LoVo (cell line): ENCODE measurements around the gene ZFYVE28.
"Not testable (repeated sequence)": the region's sequence is repeated elsewhere in the genome, so short reads cannot be mapped to it uniquely, and the experiment has no call there.

Experiments
- DNase-seq: peaks from one replicate; pipeline ENCODE4 v3.0.0-alpha.2; 2016; ENCODE audit warnings: low spot score

ZFYVE28 gene

DNA sequence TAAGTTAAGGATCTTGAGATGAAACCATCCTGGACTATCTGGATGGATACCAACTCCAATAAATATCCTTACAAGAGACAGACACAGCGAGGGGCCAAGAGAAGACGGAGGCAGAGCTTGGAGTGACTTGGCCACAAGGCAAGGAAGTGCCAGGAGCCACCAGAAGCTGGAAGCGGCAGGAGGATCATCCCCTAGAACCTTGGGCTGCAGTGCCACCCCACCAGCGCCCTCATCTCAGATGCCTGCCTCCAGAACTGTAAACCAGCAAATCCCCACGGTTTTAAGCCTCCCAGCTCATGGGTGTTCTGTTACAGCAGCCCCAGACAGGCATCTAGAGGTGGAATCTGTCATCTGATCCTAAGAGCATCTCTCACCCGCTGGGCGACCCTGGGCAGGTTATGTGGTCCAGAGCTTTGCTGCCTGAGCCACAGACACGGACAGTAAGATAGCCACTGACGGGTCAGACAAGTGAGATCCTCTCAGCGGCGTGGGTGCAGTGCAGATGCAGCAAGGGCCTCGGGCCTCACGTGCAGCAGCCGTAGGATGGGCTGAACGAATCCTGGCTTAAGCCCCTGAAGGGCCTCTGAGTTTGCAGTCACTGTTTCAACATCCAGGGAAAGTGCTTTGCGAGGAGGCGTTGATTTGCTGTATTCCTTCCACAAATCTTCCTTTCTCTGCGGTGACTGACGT, 131.4 kb downstream of the ZFYVE28 start:
- no peak for DNase-seq

DNA sequence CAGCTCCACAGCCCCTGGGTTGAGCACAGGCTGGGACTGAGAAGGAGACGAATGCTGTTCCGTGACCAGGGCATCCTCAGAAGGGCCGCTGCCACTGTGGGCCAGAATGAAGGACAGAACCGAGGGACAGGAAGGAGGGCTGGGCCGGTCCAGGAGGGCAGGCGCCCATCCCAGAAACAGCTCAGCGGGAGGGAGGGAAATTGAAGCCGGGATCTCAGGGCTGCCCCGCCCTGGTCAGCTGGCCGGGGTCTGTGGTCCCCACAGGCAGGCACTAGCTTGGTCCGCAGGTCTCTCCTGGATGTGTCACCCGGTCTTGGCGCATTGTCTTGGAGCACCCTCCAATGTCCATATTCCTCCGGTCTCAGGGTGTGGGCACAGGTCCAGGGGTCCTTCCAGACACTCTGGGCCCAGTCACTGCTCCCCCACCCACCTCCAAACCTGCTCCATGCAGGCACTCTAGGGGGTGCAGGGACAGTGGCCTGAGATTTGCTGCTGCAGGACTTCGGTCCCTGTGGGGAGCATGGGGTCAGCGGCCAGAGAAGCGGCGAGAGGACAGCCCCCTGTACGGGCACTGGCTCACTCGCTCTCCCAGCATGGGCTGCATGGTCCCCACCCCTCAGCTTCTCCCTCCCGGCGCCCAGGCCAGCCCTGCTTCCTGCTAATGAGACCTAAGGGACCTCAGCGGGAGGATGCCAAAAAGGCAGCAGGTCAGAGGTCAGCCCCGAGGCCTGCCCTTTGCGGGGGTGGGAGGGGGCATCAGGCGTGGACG, 132.6 kb downstream of the ZFYVE28 start:
- DNase-seq, result no peak

DNA sequence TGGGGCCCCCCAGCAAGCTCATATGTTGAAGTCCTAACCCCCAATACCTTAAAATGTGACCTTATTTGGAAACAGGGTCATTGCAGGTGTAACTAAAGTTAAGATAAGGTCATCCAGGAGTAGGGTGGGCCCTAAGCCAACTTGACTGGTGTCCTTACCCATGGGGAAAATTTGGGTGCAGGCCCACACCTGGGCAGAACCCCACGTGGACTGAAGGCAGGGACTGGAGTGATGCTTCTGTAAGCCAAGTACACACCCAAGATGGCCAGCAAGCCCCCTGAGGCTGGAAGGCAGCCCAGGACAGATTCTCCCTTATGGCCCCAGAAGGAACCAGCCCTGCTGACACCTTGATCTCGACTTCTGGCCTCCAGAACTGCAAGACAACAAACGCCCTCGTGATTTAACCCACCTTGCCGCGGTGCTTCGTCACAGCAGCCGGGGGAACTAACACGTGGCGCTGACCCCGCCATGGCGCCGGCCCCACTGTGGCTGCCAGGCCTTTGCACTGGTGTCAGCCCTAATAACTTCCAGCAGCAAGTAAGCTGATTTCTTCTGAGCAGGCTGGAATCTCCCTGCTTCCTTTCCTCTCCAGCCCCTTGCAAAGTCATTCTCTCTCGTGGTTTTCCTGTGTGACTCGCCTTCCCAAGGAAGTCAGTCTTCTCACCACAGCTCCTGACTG, 133.4 kb downstream of the ZFYVE28 start:
- no peak for DNase-seq

DNA sequence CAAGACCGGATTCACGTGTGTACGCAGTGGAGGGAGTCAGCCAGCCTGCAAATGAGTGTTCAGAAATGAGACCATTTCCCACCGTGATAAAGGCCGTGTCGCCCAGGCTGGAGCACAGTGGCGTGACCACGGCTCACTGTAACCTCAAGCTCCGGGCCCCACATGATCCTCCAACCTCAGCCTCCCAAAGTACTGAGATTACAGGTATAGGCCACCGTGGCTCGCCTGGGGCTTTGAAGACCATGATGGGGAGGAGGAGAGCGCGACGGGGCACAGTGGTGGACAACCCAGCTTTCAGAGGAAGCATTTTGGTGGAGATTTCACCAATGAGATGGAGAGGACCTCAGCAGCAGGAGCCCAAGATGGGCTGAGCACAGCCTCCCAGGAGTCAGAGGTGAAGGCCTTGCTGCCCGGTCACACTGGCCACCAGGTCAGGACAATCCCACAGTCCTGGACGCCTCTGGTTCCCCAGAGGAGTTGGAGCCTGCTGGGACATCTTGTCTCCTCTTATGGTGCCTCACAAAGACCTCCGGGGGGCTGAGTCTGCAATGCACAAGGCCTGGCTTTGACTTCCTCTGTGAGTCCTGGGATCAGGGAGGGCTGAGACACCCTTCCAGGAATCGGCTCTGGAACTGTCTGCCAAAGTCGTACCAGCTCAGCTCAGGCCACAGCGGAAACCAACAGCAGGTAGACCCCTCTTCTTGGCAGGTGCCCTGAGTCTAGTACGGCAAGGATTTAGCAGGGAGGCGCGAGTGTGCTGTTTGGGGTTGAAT, 134.1 kb downstream of the ZFYVE28 start:
- DNase-seq, result no peak

- no peak for DNase-seq
Measured at GRCh38 chr4:2283199-2283711, 135.2 kb downstream of the ZFYVE28 start.

GRCh38 chr4:2281575-2282343, 136.7 kb downstream of the ZFYVE28 start:
- no peak for DNase-seq

DNA sequence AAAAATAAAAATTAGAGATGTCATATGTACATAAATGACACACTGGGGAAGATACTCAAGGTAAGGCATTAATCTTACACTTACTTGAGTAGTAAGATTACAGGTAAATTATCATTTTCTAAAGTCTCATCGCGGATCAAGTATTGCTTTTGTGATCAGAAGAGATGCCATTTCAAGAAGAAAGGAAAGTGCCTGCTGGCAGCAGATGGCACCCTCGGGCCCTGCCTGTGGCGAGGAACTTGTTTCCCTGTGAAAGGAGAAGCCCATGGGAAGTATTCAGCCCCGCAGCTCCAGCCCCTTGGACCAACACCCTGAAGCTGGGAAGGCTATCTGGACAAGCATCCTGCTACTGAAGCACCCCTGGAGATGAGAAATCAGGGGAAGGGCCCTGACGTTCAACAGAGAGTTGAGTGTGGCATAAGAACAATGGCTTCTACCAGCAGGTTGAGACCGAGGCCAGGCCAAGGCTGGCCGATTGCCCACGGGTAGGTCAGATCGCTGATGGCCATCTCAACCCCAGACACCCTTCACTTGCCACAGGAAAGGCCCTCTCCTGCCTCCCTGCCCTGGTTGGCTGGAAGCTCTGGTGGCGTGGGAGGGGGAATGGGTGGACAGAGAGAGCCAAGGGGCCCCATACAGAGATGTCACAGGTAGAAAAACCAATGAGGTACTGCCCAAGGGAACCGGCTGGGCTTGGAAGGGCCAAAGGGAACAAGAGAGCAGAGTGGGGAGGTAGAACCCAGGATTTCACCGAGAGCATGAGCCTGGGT, 137.7 kb downstream of the ZFYVE28 start:
- DNase-seq, result no peak

GRCh38 chr4:2277956-2278355, 140.5 kb downstream of the ZFYVE28 start:
- no peak for DNase-seq

DNA sequence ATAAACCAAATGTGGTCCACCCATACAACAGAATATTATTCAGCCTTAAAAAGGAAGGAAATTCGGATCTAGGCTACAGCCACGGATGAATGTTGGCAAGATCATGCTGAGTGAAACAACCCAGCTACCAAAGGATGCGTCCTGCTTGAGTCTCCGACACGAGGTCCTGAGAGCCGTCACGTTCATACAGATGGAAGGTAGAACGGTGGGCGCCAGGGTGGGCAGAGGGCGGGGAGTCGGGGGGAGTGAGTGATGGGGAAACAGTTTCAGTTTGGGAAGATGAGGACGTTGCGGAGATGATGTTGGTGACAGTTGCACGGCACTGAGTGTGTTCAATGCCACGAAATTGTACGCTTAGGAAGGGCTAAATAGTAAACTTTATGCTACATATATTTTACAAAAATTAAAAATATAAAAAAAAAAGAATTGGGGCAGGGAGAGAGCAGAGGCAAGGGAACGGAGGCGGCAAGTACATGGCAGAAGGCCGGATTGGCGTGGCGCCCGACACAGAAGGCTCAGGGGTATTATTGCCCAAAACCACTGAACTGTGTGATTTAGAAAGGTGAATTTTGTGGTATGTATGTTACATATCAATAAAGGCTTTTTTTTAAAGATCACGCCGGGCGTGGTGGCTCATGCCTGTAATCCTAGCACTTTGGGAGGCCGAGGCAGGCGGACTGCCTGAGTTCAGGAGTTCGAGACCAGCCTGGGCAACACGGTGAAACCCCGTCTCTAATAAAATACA, 141.7 kb downstream of the ZFYVE28 start:
- DNase-seq, result no peak

DNA sequence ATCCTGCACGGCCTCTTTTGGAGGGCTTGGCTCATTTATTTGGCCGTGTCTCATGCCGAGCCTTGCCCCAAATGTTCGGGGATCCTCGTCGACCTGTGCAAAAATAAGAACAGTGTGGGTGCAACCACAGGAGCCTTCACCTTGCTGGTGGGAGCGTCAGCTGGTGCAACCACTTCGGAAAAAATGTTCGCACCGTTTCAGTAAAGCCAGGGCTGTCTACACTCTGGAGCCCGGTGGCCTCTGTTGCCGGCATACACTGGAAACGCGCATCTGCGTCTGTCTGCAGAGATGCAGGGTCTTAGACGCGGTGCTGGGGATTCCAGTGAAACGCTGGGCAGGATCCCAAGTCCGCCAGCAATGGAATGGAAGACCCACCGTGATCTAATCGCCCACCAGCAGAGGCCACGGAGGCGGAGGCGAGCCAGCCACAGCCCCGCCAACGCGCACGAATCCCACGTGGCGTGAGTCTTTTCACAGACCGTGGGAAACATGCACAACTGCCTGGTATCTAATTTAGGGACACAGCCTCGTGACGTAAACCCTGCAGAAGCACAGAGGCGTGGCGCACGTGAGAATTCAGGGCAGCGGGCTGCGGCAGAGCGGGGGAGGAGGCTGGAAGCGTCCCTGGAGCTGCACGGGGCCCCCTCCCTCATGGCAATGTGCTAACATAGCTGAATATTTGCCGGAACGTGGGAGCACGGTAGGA, 142.7 kb downstream of the ZFYVE28 start:
- DNase-seq, result no peak

GRCh38 chr4:2275044-2275397, 143.4 kb downstream of the ZFYVE28 start:
- not testable (repeated sequence) for DNase-seq

DNA sequence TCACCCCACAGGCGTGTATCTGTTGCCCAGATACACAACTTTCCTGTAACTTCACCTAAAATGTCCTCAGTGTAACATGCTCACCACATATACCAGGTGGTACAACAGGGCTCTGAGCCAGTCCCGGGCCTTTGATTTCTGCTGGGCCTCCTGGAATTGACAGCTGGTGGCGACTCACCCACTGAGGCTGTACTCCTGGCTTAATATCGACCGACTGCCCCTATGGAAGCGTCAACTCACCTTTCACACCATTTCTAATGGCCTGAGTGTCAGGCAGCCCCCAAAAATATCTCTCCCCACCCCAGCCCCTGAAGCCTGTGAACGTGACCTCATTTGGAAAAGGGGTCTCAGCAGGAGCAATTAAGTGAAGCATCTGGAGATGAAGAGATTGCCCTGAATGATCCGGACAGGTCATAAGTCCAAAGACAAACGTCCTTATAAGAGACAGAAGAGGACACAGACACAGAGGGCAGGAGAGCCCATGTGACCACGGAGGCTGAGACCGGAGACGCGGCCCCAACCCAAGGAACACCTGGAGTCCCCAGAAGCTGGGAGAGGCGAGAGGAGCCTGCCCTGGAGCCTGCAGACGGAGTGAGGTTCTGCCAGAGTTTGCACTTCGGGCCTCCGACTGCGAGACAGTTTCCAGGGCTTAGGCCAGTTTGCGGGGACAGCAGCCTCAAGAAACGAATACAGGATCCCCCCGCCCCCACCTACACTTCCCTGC, 144.0 kb downstream of the ZFYVE28 start:
- no peak for DNase-seq

DNA sequence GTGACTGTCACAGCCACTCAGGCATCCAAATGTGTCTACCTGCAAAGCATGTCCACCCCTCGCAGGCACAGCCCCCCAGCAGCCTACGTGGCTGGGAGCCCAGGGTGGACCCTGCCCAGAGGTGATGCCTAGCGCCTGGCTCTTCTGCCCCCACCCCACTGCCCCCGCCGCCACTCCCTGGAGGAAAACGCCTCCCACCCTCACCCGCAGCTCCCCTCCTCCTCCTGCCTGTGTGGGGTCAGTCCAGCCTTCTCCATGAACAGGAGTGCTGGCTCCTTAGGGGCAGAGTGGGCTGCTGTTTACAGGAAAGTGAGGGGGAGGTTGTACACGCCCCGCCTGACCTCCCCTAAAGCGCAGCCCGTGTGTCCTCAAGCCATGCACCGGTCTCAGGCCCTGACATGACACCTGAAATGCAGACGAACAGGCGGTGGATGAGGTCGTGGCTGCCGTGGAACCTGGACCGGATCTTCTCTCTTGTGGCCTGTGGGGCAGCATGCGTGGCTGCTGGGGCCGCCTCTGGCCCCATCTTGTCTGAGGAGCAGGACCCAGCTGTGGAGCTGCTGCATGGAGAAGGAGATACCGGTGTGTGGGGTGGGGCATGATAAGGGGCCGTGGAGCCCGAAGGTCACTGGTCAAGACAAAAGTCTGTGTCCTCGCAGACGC, 144.7 kb downstream of the ZFYVE28 start:
- DNase-seq, result no peak

DNA sequence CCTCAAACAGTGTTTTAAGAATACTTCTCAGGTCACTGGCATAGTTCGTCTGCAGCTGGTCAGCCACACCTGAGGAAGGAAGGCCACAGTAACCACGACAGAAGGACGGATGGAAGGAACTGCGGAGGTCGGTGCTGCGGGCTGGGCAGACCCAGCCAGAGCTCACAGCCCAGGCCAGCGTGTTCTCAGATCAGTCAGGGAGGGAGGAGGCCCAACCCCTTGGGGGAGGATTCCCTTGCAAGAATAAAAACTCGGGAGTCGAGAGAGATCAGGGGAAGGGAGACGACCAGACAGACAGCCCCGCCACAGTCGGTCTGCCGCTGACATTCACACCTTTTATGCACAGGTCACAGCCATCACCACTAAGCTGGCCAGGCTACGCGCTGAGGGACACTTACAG, 145.2 kb downstream of the ZFYVE28 start:
- no peak for DNase-seq

DNA sequence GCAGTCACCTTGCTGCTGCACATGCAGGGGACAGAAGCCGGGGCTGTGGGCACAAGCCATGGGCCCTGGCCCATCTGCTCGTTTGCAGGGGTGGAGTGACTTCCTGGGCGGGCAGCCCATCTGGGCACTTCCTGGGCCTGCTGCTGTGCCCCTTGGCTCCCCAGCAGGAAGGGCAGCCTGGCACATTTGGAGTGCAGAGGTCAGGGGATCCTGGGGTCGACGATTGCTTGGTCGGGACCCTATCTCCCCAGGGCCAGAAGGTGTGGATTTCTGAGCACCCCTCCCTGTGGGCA, 145.7 kb downstream of the ZFYVE28 start:
- DNase-seq, result no peak

- no peak for DNase-seq
Measured at GRCh38 chr4:2272026-2272827, 146.2 kb downstream of the ZFYVE28 start.

DNA sequence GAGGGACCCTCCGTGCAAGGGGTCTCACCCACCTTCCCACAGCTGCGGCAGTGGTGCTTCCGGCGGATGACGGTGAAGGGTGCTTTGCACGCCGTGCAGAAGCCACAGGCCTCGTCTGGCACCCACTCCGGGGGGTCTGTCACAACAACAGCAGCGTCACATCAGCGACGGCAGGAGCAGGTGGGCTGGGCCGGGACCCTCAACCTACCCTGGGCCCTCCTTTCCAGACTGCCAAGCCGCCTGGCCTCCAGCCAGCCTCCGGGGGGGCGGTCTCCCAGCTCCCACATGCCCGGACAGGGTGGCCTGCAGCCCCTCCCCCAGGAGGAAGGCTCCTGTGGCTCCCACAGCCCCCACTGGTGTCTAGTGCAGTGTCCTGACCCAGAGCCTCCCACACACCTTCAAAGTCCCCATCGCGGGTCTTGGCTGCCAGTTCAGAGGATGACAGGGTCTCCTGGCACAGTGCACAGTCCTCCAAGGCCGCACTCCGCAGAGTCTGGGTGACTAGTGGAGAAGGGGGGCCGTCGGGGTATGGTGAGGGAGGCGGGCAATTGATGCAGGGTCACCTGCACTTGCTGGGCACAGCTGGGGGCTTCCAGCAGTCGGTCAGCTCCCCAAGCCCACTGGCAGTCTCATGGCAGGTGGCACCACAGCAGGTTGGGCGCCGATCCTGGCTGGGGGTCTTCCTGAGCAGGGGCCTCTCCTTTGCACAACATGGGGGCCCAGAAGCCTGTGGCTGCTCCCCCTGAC, 147.0 kb downstream of the ZFYVE28 start:
- no peak for DNase-seq
